Gastrocnemius medialis (tissue), 4 donors: ENCODE results near the gene NCBP2. TPM values are rescaled to one million over a fixed set of nuclear protein-coding genes. Genes with fewer than 3 reads are reported as not detected.

Experiments used
- ATAC-seq, 2 donors: fragments of 150-250 bp; one replicate each; pipeline ENCODE4 v1.9.1; 2016
- DNase-seq, 2 donors: peaks; one replicate each; pipeline ENCODE4 v3.0.0-alpha.2; 2019
- H3K27ac ChIP-seq, 4 donors: fragments of 200-600 bp; sonication (generic); 1 replicate in 1 of 4; 2 replicates in 3 of 4; pipeline ENCODE4 v1.5.1; 2016 to 2018; ENCODE audit warnings: mild to moderate bottlenecking in 2 of 4, moderate library complexity in 1 of 4
- H3K27me3 ChIP-seq, 3 donors: fragments of 200-600 bp; sonication (generic) in 2 of 3; 1 replicate in 1 of 3; 2 replicates in 2 of 3; pipeline versions ENCODE4 v1.5.1 to v1.6.0; 2016 to 2019; ENCODE audit warnings: mild to moderate bottlenecking in 1 of 3, moderate library complexity in 1 of 3
- H3K36me3 ChIP-seq, 2 donors: fragments of 200-600 bp; sonication (generic) in 1 of 2; one replicate each; pipeline ENCODE4 v1.5.1; 2017 to 2018
- H3K4me1 ChIP-seq, 2 donors: fragments of 200-600 bp; sonication (generic) in 1 of 2; one replicate each; pipeline ENCODE4 v1.5.1; 2016 to 2017; ENCODE audit warnings: mild to moderate bottlenecking in 2 of 2
- H3K4me3 ChIP-seq, 4 donors: fragments of 200-600 bp; sonication (generic) in 3 of 4; 1 replicate in 1 of 4; 2 replicates in 3 of 4; pipeline ENCODE4 v1.5.1; 2016 to 2019; ENCODE audit warnings: mild to moderate bottlenecking in 2 of 4
- H3K9me3 ChIP-seq, 3 donors: fragments of 200-600 bp; sonication (generic) in 2 of 3; 1 replicate in 1 of 3; 2 replicates in 2 of 3; pipeline ENCODE4 v1.5.1; 2016 to 2019
- POLR2A ChIP-seq, 2 donors: fragments of 450-650 bp; IDR thresholded peaks; one replicate each; pipeline ENCODE4 v1.6.1; 2017; ENCODE audit warnings: antibody characterized with exemption in 2 of 2, mild to moderate bottlenecking in 2 of 2, moderate library complexity in 2 of 2
- in situ Hi-C, 4 donors: fragments of 200-750 bp; cut with MboI; loops; one replicate each; pipeline versions ENCODE4 v1.15.0 to v1.8.0; 2017; ENCODE audit warnings: low sequenced_read_pairs in 4 of 4
- intact Hi-C: fragments of 100-400 bp; cut with DNase I; formaldehyde crosslinking; loops from one replicate; pipeline ENCODE4 v1.15.1; 2023; ENCODE audit warnings: low total_unique reads
- total RNA-seq, 4 donors: library from RNA; depleted of rRNA; stranded (reverse); fragments of >200 nt; gene quantifications; one replicate each; pipeline versions ENCODE4 v1.1.0 to v1.2.3, GENCODE V29; 2016
- TF ChIP-seq, protein P1 (sequence below), 5 experiments: fragments of 450-650 bp in 3 of 5; fragments of 200-600 bp in 2 of 5; sonication (generic) in 2 of 5; IDR thresholded peaks in 4 of 5; conservative IDR thresholded peaks in 1 of 5; 1 replicate in 4 of 5; 2 replicates in 1 of 5; pipeline ENCODE4 v1.5.1; 2016 to 2019; ENCODE audit warnings: antibody characterized with exemption in 5 of 5, mild to moderate bottlenecking in 3 of 5, moderate library complexity in 3 of 5

The NCBP2 gene
- total RNA-seq, 4 donors from 2014 or later = 23.4 to 29.9 (median 27.5) TPM

DNA sequence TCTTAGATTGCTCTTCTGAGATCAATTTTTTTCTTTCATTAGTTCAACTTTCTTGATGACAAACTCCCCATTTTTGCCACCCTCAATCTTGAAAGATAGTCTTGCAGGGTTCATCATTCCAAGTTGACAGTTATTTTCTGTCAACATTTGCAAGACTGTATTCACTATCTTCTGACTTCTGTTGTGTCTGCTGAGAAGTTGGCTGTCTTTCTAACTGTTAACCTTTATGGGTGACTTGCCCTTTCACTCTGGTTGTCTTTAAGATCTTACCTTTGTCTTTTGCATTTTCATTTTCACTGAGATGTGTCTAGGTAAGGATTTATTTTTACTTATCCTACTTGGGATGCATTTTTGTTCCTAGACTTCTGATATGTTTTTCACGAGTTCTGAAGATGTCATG lies 40.9 kb upstream of the NCBP2 start:
- Histone ChIP-seq H3K4me1 (peaks cover 0 to 4% of the 10 kb centered on the region in 2 donors), H3K27me3 (no peaks in the 10 kb centered on the region), H3K9me3 (no peaks in the 10 kb centered on the region), H3K36me3 (no peaks in the 10 kb centered on the region), H3K4me3 (no peak overlapping the region), H3K27ac (no peak overlapping the region)
- intact Hi-C loops = no loop called here
- ATAC-seq = no peak
- in situ Hi-C loops = loop anchor here in 2 of 4 donors (25.0 kb wide), 2 partner anchors 204 to 529 kb away; no protein-coding TSS in a partner anchor
- no peak for DNase-seq
- TF ChIP-seq, protein P1, sequence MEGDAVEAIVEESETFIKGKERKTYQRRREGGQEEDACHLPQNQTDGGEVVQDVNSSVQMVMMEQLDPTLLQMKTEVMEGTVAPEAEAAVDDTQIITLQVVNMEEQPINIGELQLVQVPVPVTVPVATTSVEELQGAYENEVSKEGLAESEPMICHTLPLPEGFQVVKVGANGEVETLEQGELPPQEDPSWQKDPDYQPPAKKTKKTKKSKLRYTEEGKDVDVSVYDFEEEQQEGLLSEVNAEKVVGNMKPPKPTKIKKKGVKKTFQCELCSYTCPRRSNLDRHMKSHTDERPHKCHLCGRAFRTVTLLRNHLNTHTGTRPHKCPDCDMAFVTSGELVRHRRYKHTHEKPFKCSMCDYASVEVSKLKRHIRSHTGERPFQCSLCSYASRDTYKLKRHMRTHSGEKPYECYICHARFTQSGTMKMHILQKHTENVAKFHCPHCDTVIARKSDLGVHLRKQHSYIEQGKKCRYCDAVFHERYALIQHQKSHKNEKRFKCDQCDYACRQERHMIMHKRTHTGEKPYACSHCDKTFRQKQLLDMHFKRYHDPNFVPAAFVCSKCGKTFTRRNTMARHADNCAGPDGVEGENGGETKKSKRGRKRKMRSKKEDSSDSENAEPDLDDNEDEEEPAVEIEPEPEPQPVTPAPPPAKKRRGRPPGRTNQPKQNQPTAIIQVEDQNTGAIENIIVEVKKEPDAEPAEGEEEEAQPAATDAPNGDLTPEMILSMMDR (IDR thresholded peaks at IDR 0.05 in 4 of 5, conservative IDR thresholded peaks at IDR 0.05 in 1 of 5) = no peak
- no peak for TF ChIP-seq POLR2A (IDR thresholded peaks at IDR 0.05)

DNA sequence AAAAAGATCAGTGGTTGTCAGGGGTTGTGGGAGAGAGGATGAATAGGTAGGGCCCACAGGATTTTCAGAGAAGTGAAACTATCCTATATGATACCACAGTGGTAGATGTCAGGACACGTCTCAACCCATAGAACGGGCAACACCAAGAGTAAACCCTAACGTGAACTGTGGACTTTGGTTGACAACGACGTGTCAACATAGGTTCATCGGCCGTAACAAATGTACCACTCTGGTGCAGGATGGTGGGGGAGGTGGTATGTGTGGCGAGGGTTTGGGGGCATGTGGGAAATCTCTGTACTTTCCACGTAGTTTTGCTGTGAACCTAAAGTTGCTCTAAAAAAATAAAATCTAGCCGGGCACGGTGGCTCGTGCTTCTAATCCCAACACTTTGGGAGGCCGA lies 39.3 kb upstream of the NCBP2 start:
- DNase-seq (no peak), ATAC-seq (no peak)
- intact Hi-C loops (no loop called here), in situ Hi-C loops (loop anchor here in 2 of 4 donors (25.0 kb wide), 2 partner anchors 206 to 531 kb away; no protein-coding TSS in a partner anchor)
- TF ChIP-seq, protein P1 (IDR thresholded peaks at IDR 0.05 in 4 of 5, conservative IDR thresholded peaks at IDR 0.05 in 1 of 5) = no peak
- TF ChIP-seq POLR2A (IDR thresholded peaks at IDR 0.05) = no peak
- no peak overlapping the region for H3K27ac ChIP-seq
- no peaks in the 10 kb centered on the region for H3K36me3 ChIP-seq
- H3K9me3 ChIP-seq = no peaks in the 10 kb centered on the region
- no peaks in the 10 kb centered on the region for H3K27me3 ChIP-seq
- H3K4me3 ChIP-seq = no peak overlapping the region
- peaks cover 0 to 4% of the 10 kb centered on the region in 2 donors for H3K4me1 ChIP-seq

DNA sequence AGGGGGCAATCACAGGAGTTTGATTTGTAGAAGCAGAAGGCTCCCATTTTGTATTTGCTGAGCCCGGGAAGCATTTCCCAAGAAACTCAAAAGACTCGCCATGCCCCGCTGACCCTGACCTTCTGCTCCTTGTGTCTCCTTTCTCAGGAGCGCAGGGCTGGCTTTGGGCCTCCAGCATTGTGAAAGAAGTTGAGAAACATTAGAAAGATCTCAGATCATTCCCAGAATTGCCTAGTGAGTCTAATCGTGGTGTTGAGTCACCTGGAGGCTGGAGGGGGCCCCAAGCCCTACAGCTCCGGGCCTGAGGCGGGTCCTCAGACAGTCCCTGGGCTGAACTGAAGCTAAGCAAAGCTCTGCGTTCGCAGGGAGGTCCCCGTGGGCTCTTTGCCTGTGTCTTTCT lies 37.2 kb upstream of the NCBP2 start:
- no peak overlapping the region for H3K4me3 ChIP-seq
- DNase-seq (no peak), ATAC-seq (no peak)
- no peaks in the 10 kb centered on the region for H3K27me3 ChIP-seq
- TF ChIP-seq, protein P1 (IDR thresholded peaks at IDR 0.05 in 4 of 5, conservative IDR thresholded peaks at IDR 0.05 in 1 of 5) = no peak
- TF ChIP-seq POLR2A (IDR thresholded peaks at IDR 0.05) = no peak
- intact Hi-C loops = no loop called here
- H3K27ac ChIP-seq = no peak overlapping the region
- no peaks in the 10 kb centered on the region for H3K36me3 ChIP-seq
- H3K4me1 ChIP-seq = peaks cover 0 to 4% of the 10 kb centered on the region in 2 donors
- H3K9me3 ChIP-seq = no peaks in the 10 kb centered on the region
- in situ Hi-C loops = loop anchor here in 3 of 4 donors (10.0 to 25.0 kb wide), 3 partner anchors 145 to 533 kb away; no protein-coding TSS in a partner anchor

- peaks cover 0 to 4% of the 10 kb centered on the region in 2 donors for H3K4me1 ChIP-seq
- H3K27me3 ChIP-seq = no peaks in the 10 kb centered on the region
- in situ Hi-C loops = loop anchor here in 3 of 4 donors (10.0 to 25.0 kb wide), 3 partner anchors 142 to 535 kb away; no protein-coding TSS in a partner anchor
- no peaks in the 10 kb centered on the region for H3K36me3 ChIP-seq
- no peaks in the 10 kb centered on the region for H3K9me3 ChIP-seq
- intact Hi-C loops = no loop called here
- H3K27ac ChIP-seq = no peak overlapping the region
- DNase-seq = no peak
- no peak for TF ChIP-seq POLR2A (IDR thresholded peaks at IDR 0.05)
- TF ChIP-seq, protein P1 (IDR thresholded peaks at IDR 0.05 in 4 of 5, conservative IDR thresholded peaks at IDR 0.05 in 1 of 5) = no peak
- no peak overlapping the region for H3K4me3 ChIP-seq
- no peak for ATAC-seq
Observed at GRCh38 chr3:196976941-196977340, 34.6 kb upstream of the NCBP2 start.

- Histone ChIP-seq H3K4me1 (peaks cover 0 to 4% of the 10 kb centered on the region in 2 donors), H3K9me3 (no peaks in the 10 kb centered on the region), H3K36me3 (no peaks in the 10 kb centered on the region), H3K4me3 (no peak overlapping the region), H3K27ac (no peak overlapping the region), H3K27me3 (no peaks in the 10 kb centered on the region)
- no peak for TF ChIP-seq POLR2A (IDR thresholded peaks at IDR 0.05)
- TF ChIP-seq, protein P1 (IDR thresholded peaks at IDR 0.05 in 4 of 5, conservative IDR thresholded peaks at IDR 0.05 in 1 of 5) = no peak
- in situ Hi-C loops = loop anchor here in 3 of 4 donors (10.0 to 25.0 kb wide), 3 partner anchors 141 to 537 kb away; no protein-coding TSS in a partner anchor
- intact Hi-C loops = no loop called here
- no peak for DNase-seq
- ATAC-seq = no peak
Observed at GRCh38 chr3:196975349-196975748, 33.0 kb upstream of the NCBP2 start.
